Gastrocnemius medialis (tissue), 4 donors: ENCODE results near the gene COPS2.

Experiments used
- CTCF ChIP-seq, 5 experiments: fragments of 450-650 bp in 3 of 5; fragments of 200-600 bp in 2 of 5; sonication (generic) in 2 of 5; IDR thresholded peaks in 4 of 5; conservative IDR thresholded peaks in 1 of 5; 1 replicate in 4 of 5; 2 replicates in 1 of 5; pipeline ENCODE4 v1.5.1; 2016 to 2019; ENCODE audit warnings: antibody characterized with exemption in 5 of 5, mild to moderate bottlenecking in 3 of 5, moderate library complexity in 3 of 5
- POLR2A ChIP-seq, 2 donors: fragments of 450-650 bp; IDR thresholded peaks; one replicate each; pipeline ENCODE4 v1.6.1; 2017; ENCODE audit warnings: antibody characterized with exemption in 2 of 2, mild to moderate bottlenecking in 2 of 2, moderate library complexity in 2 of 2

- TF ChIP-seq CTCF (IDR thresholded peaks at IDR 0.05 in 4 of 5, conservative IDR thresholded peaks at IDR 0.05 in 1 of 5): no peak
- TF ChIP-seq POLR2A (IDR thresholded peaks at IDR 0.05): no peak
Observed at GRCh38 chr15:49079340-49080039, 75.9 kb downstream of the COPS2 start.
